ENCODE data around the gene CDH18.

The CDH18 gene

DNA sequence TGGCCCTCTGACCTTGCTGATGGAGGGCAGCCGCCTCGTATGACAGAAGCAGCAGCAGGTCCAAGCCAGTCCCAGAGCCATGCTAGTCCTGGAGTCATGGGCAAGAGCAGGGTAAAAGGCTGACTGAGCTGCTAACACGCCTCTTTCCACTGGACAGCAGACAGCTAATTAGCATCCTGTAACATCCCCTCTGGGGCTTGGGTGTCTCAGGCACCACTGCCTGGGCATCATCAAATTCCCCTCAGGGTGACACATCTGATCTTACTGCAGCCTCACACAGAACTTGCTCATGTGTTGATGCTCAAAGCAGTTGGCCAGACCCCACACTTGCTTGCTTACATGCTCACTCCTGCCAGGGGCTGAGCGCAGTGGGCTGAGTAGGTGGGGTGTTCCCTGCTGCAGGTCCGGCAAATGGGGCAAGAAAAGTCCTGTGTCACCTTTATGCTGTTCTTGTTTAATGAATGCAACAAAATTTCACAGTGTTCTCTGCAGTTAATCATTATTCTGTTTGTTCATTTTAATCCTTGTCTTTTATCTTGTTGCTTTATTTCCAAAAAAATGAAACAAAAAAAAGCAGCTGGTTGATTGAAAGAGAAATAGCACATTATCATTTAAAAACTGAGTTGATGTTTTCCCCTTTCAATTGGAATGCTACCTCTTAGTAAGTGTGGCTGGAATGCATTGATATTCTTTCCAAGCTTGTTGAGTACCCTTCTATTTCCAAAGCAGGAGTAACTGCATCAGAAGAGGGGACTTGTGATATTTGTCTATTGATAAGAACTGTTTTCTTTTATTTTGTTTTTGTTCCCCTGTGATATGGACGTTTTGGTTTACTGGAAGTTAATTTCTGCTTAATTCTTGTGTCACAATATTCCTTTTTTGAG lies 254.1 kb downstream of the CDH18 start:
- no peak for DNase-seq

DNA sequence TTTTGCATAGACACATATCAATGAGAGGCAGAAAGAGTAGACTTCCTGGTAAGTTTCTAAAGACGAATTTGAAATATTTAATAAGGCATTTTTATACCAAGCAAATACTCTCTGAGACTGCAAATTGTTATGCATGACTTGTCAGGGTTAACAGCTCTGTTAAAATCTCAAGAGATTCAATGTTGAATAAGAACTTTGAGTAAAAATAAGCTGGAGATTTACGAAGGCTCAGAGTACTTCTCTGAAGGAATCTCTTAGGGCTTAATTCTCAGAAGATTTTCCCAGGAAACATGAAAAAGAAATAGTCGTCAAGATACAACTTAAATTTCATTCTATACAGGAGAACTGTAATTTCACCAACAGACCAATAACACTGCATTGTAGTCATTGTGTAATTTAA lies 259.4 kb downstream of the CDH18 start:
- DNase-seq, result no peak

DNA sequence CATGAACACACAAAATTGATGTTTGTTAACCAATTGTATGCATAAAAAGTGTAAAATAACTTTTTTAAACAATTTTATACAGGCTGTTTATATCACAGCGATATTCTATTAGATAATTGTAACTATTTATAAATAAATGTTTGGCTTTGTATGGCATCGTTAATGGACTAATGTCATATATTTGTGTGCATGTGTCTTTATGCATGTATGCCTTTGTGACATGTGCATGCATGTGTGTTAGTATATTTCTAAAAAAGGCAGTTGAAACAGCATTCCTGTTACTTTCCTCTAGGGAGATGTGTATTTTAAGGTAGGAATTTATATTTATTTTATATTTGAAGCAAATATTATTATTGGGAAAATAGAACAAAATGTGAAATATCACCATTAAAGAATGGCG lies 268.9 kb downstream of the CDH18 start:
- no peak for DNase-seq

DNA sequence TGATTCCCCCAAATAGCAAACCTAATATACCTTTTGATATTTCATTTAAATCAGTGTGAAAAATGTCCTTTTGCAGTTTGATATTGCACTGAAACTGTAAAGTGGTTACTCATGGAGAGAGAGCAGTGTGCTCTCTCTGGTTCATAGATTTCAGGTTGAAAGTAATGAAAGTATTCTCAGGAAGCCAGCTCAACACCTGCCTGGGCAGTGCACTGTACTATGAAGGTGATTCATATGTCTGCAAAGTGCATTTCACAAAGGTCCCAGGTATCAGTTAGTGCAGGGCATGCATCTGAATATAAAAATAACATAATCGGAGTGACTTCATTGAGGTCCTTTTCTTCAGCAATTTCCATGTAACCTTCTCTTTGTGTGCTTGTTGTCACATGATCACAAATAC lies 274.3 kb downstream of the CDH18 start:
- DNase-seq, result no peak

DNA sequence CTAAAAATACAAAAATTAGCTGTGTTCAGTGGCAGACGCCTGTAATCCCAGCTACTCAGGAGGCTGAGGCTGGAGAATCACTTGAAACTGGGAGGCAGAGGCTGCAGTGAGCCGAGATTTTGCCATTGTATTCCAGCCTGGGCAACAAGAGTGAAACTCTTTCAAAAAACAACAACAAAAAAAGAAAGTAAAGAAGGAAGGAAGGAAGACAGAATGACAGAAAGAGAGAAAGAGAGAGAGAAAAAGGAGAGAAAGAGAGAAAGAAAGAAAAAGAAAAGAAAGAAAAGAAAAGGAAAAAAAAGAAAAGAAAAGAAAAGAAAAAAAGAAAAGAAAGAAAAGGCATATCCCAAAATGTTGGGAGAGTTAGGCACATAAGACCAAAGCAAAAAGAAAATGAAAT lies 278.6 kb downstream of the CDH18 start:
- DNase-seq, result no peak

DNA sequence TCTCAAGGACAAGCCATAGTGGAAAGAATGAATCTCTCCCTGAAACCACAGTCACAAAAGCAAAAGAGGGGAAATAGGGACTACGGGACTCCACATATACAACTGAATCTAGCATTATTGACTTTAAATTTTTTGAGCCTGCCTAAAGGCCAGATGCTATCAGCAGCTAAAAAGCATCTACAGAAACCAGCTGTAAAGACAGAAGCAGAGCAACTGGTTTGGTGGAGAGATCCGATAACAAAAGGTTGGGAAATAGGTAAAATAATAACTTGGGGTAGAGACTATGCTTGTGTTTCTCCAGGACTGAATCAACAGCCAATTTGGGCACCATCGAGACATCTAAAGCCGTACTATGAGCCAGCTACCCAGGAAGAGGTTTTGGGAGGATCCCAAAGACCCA lies 281.2 kb downstream of the CDH18 start:
- DNase-seq, result no peak

DNA sequence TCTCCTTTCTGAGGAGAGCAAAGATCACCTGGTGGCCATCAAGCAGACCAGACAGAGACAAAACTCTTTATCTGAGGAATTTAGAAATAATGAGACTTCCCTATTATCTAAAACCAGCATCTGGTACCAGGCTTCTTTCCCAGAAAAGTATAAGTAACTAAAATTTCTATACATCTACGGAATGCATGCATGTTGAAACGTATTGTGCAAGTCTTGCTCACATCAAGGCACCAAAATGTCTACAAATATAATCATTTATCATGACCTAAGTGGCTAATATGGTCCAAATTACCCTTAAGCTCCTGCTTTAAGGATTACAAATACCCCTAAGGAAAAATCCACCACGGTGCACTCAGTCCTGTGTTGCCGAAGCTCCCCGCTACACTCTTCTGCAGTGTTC lies 286.3 kb downstream of the CDH18 start:
- no peak for DNase-seq

DNA sequence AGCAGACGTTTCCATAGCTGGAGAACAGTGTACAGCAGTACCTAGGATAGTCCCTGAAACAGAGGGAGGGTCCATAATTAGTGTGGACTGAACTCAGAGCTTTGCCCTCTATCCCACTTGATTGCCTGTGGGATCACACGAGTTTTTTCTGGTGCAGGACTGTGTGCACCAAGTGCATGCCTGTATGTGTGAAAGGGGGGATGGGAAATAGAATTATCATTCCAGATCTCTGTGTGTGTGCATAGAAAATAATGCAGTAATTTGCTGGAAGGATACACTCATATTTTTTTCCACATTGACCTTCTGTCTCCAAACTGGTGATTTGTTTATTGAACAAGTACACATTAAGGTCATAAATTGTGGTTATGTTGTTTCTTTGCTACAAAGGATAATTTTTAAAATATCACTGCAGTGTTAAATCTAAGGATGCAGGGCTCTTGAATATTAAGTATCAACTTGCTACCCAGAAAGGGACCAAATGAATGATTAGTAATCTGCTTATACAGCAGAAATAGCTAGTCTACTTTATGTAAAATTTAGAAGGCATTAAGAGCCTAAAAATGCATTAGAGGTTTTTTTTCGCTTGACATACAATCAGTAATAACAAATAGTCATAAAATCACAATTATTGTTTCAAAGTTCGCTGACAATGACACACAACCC lies 292.9 kb downstream of the CDH18 start:
- no peak for DNase-seq

DNA sequence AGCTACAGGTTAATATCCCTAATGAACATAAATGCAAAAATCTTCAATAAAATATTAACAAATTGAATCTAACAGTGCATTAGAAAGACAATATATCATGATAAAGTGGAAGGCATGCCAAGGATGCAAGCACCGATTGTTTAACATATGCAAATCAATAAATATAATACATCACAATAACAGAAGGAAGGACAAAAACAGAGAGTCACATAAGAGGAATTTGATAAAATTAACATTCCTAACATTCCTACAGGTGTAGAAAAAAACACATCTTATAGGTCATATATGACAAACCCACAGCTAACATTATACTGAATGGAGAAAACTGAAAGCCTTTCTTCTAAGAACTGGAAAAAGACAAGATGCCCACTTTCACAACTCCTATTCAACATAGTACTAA lies 297.0 kb downstream of the CDH18 start:
- no peak for DNase-seq

DNA sequence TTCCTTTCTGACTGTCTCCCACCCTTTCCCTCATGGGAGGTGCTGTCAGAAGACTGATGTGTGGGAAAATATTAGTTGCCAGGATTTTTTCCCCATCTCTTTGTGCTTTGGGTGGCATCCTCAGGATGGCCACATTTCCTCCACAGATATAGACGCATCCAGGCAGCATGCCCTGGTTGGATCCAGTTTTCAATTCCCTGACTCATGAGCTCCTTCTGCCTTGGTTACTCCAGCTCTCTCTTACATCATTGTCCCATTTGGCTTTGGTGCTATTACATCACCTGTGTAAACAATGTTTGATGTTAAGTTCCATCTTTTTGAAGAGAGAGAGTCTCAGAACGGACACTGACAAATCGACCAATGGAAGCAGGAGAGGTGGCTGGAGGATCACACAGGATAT lies 302.5 kb downstream of the CDH18 start:
- DNase-seq, result no peak

DNA sequence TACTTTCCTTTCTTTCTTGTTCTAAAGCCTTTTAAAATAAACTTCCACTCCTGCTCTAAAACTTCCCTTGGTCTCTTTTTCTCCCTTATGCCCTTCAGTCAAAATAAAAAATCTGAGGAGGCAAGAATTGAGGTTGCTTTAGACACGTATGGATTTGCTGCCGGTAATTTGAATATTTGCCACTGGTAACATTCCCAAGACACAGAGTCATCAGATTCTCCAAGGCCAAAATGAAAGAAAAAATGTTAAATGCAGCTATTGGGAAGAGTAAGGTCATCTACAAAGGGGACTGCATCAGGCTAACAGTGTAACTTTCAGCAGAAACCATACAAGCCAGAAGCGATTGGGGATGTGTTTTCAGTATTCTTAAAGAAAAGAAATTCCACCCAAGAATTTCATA lies 311.1 kb downstream of the CDH18 start:
- no peak for DNase-seq

DNA sequence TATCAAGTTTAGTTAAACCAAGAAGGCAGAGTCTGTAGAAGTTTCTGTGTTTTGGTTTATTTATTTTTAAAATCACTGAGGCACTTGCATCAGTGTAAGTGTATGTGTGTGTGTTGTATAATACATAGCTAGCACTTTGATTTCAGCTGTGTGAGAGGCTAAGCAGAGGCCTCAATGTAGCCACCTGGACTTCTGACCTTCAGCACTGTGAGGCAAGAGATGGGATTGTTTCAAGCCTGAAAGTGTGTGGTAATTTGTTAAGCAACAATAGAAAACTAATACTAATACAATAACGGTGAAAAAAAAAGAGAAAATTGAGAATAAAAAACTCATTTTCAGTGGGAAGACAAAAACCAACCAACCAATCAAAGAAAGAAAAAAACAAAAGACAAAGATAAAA lies 327.3 kb downstream of the CDH18 start:
- DNase-seq, result no peak

DNA sequence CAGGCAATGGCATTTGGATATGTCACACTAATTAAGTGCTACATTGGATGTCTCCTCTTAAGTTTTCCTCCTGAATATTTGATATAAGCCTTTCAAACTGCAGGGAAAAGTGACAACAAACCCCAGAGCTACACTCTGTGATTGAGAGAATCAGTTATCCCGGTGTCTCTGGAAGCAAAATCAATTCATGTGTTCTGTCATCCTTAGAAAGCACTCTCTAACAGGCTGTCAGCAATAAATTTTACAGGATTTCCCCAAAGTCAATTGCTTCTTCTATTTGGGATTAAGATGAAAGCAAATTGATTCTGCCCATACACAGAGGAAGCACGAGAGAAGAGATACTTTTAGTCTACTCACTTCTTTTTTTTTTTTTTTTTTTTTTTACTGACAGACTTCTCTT lies 332.4 kb downstream of the CDH18 start:
- no peak for DNase-seq

DNA sequence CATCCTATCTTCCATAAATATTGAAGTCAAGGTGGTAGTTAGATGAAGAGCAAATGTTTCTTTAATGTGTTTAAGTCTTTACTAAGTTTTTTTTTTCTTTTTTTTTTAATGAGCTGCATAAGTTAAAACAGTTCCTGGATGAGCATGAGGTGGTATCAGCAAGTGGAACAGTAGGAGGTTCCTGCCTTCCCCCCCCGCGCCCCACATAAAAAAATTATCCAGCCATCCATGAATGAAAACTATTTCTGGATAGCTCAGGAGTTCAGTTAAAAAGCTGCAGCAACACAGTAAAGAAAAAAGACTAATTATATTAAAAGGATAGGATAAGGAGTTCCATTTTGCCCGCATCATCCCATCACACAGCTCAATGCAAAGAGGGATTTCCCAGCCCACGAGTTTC lies 349.5 kb downstream of the CDH18 start:
- DNase-seq, result no peak

DNA sequence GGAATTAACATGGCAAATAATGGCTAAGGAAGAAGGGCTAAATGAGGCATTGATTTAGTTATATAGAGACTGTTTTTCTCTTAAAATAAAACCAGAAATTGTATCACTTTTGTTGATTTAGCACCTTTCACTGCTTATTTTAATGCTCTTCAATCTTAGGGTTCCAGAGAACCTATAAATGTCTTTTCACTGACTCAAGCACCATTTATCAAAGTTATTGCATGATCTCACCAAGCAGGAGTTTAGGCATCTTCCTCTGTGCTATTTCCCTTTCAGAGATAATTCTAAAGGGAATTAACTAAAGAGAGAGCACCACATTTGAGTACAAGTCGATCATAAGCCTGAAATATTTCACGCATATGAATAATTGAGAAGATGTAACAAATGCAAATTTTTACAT lies 357.1 kb downstream of the CDH18 start:
- DNase-seq, result no peak

DNA sequence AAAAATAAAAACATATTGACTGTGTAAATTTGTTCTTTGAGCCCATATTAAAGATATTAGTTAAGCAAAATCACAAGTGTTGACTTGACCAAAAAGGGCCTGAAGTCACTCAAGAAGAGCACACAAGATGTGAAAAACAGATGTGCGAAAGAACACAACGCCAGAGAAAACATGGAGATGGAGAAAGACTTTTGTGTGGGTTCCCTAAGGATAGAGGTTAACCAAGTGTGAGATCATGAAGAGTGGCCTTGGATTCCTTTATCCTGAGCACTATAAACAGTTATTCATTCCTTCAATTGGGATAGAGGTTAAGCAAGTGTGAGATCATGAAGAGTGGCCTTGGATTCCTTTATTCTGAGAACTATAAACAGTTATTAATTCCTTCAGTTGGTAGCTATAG lies 361.8 kb downstream of the CDH18 start:
- DNase-seq, result no peak

DNA sequence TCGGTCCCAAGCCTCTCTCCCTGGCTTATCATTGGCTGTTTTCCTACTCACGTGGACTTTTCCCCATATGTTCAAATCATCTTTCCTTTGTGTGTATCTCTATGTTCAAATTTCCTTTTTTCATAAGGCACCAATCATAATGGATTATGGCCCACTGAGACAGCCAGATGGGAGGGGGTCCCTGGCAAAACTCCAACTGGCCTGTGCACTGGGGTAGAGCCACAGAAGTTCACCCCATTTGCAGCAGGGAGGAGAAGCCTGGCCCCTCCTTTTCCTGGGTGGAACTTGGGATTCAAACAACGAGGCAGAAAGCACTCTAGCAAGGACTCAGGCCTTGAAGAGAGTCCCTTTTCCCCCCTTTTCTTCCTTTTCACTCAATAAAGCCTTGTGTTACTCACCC lies 362.4 kb downstream of the CDH18 start:
- DNase-seq, result no peak

DNA sequence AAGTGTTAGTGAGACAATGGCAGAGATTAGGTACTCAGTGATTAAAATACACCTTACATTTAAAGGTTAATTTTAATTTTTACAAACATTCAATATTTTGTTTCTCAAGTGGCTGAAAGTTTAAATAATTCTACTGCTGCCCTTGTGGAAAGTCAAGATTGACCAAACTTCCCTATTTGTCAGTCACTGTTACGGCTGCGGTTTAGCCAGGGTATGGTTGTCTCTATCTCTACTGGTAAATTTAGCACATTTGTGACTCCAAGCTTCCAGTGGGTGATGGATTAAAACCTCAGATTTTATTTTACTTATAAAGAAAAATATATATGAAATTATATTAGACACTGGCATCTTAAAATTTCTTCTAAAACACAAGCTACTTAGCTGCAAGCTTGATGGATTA lies 368.4 kb downstream of the CDH18 start:
- no peak for DNase-seq

DNA sequence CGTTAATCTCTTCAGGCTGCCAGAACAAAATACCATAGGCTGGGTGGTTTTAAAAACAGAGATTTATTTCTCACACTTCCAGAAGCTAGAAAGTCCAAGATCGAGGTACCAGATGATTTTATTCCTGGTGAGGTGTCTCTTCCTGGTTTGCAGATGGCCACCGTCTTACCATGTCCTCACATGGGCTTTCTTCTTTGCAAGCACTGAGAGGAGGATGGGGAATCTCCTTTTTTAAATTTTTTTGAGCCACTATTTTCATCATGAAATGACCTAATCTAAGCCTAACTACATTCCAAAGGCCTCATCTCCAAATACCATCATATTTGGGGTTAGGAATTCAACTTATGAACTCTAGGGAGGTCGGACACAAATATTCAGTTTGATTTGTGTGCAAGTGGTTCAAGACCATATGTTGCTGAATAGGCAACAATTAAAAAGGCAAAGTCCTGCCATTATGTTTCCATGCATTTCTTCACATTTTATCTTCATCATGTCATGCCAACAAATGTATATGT lies 371.2 kb downstream of the CDH18 start:
- DNase-seq, result no peak

DNA sequence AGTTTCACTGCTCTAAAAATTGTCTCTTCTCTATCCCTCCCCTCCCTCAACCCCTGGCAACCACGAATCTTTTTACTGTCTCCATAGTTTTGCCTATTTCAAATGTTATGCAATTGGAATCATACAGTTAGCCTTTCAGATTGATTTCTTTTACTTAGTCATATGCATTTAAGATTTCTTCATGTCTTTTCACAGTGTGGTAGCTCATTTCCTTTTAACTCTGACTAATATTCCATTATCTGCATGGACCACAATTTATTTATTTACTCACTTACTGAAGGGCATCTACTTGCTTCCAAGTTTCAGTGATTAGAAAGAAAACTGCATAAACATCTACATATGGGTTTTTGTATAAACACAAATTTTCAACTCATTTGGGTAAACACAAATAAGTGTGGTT lies 372.3 kb downstream of the CDH18 start:
- DNase-seq, result no peak

DNA sequence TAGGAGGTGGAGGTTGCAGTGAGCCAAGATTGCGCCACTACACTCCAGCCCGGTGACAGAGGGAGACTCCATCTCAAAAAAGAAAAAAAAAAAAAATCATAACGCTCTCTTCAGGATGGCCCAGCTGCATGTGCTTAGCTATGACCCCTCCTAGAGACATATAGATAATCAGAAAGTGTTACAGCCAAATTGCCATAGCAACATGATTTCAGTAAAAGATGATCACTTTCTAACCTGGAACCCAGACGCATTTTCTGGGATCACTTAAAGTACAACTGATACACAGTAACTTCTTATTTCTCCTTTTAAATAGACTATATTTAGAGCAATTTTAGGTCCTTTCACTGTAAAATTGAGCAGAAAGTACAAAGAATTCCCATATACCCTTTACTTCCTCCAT lies 372.9 kb downstream of the CDH18 start:
- no peak for DNase-seq

DNA sequence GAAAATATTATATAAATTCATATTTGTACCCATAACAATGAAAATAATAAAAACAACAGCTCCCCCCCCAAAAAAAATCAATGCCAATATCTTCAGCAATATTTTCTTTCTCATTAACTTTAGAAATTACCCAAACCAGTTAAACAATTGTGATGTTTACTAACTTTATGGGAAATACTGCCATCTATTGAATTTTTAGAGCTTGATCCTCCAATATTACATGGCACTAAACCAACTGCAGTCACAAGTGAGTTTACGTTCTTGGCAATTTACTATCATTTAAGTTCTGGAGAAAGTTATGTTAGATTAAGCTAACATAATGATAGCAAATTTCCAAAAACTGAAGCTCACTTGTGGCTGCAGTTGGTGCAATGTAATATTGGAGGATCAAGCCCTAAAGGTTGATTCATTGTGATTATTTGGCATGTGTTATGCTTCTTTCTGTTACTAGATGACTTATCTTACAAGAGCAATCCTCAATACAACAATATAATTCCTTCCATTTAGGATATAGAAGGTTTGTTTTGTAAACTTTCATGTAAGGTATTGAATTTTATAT lies 379.5 kb downstream of the CDH18 start:
- DNase-seq, result peak in 2 of 3 experiments; percentile 22 to 56

DNA sequence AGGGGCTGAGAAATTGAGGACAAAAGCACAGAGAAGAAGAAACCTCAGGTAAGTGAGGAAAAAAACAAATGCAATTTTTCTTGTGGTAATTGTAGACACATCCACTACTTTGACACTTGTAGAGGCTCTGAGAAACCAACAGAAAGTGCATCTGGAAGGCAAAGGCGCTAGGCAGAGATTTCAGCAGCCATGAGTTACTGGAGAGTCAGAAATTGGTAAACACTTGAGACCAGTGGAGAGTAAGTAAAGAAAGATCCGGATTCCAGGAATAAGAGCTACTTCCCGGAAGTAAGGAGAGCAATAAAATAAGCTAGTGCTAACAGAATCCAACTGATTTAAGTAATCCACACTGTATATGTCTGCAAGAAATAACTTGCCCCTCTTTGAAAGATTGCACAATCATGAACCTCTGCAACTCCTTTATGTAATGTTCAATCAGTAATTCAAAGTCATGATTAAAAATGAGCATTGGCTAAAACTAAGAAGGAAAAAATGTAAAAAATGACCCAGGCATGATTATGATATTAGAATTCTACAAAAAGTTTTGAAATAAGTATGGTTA lies 382.1 kb downstream of the CDH18 start:
- DNase-seq, result peak in 1 of 3 experiments; percentile 33

DNA sequence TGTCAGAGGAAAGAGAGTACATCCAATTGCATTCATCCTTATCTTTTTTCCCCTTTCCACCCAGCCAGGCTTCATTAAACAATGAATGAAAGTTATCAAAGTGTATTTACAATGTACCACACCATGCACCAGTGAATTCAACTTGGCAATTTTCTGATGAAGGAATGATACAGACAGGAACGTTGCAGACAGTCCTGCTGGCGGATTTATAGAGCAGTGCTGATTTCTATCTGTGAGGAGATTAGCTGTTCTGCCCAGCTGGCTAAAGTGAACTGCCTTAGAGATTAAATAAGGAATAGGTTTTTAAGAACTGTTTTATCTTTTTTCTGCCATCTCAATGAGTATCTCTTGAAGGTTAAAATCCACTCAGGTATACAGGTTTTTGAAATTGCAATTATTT lies 403.9 kb downstream of the CDH18 start:
- no peak for DNase-seq

All from NCI-H1417 (cell line).